ENCODE results near the gene ME3.
A peak's percentile ranks its signal among the peaks of the same experiment; 100 is the strongest.
"Not testable (repeated sequence)": the region's sequence is repeated elsewhere in the genome, so short reads cannot be mapped to it uniquely, and the experiment has no call there.

Gene ME3

DNA sequence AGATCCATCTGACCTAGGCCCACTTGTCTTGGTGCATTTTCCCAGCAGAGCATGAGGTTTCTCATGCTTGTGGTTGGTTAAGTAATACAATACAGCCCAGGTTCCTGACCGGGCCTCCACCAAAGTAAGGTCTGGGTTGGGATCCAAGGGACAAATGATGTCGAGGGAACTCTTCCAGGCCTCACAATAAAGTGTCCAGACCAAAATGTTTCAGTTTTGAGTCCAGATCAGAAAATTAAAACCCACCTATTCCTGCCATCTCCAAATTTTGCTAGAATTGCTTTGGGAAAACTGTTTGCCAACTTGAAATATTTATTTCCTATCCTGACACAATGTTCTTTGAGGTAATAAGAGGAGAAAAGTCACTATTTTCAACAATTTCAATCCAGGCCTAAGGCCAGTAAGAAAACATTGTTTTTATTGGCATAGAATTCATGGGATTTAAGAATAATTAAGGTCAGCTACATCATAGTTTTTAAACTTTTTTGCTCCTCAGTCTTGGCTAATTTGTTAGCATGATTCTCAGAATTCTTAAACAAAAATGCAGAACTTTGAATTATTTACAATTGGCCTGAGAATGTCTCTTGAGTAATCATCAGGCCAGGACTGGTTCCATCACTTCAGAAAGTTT is 51.4 kb downstream of the ME3 start:
- DNase-seq (ENCODE audit: low read depth) = no peak

DNA sequence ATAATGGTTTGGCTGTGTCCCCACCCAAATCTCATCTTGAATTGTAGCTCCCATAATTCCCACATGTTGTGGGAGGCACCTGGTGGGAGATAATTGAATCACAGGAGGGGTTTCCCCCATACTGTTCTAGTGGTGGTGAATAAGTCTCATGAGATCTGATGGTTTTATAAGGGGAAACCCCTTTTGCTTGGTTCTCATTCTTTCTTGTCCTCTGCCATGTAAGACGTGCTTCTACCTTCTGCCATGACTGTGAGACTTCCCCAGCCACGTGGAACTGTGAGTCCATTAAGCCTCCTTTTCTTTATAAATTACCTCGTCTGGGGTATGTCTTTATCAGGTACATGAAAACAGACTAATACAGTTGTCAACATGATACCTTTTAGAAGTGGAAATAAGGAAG is 53.0 kb downstream of the ME3 start:
- not testable (repeated sequence) for DNase-seq (ENCODE audit: low read depth)

DNA sequence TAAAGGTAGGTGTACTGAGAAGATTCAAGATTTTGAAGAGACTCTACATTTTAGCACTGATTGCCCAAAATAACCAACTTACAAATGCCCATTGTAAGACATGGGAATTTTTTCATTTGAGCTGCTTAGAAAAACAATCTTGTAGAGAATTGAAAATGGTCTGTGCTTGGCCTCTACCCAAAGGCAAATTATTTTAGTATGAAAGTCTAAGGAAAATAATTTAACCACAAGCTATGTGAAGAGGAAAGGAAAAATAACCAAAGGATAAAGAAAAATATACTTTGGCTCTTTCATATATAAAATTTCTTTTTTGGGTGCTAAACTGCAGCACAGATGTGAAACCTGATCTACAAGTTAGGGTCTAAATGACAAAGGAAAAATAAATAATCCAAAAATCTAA is 54.9 kb downstream of the ME3 start:
- DNase-seq (ENCODE audit: low read depth) = no peak

DNA sequence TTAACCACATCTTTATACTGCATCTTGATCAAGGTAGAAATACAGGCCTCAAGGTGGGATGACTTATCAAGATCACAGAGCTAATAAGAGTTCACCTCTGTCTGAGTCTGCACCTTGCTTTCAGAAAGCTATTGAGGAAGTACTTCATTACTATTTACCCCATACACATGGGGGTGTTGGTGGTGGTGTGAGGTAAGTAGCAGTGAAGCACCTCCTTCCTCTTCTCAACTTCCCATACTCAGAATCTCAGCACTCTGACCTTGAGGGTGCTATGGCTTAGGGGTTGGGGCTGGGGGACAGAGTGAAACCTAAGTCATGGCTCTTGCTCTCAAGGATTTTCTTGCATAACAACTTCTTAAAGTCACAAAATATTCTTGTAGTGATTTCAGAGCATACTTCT is 56.9 kb downstream of the ME3 start:
- DNase-seq (ENCODE audit: low read depth) = no peak

- DNase-seq (ENCODE audit: low read depth) = no peak
Measured at GRCh38 chr11:86610559-86611341, 61.7 kb downstream of the ME3 start.

DNA sequence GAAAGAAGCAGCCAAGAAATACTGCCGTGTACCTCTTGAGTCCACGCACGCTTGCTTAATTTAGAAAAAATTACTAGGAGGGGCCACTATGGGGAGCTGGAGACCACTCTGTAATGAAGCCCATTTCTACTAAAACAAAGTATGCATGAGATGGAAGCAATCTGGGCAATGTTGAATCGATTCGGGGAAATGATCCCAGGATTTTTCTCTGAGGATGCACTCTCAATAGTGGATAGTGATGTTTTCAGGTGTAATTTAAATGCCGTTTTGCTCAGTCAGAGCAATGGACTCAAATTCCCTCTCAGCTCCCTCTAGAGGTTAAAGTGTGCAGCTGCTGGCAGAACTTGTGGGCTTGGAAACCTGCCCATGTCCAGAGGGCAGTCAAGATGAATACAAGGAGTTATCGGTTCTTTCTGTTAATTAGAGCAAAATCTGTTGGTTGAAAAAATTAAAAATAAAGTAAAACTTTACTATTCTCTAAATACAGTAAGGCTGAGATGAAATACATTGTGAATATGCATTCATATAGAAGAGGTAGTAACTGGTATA is 64.1 kb downstream of the ME3 start:
- DNase-seq (ENCODE audit: low read depth) = no peak

- no peak for DNase-seq (ENCODE audit: low read depth)
Measured at GRCh38 chr11:86606836-86607481, 65.5 kb downstream of the ME3 start.

GRCh38 chr11:86606270-86606835 is 66.1 kb downstream of the ME3 start:
- no peak for DNase-seq (ENCODE audit: low read depth)

DNA sequence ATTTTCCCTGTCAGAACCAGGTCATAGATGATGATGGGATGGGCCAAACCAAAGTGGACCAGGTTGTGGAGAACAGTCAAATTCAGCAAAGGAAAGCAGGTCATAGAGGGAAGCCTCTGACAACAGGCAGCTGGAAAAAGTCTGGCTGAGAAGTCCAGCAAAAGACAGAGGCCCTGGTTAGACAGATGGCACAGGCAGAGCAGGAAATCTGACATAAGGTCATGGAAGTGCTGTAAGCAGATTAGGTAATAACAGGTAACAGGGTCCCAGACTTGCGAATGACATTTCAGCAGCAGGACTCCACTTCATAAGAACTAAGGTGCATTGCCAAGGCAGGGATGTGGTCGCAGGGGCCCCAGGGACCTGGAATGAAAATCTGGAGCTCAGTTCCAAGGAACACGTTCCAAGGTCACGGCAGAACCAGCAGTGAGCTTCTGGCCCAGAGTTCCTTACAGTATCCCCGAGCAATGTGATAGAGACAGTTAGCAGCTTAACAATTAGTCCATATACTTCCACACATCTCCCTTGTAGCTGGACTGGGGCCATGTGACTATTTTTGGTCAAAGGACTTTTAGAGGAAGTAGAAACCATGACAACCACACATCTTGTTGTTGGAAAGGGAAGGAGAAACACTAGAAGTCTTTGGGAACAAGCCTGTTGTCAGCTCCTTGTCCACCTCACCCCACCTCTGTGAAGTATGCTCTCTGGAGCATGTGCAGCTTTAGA is 75.4 kb downstream of the ME3 start:
- DNase-seq (ENCODE audit: low read depth) = no peak

GRCh38 chr11:86595955-86596354 is 76.5 kb downstream of the ME3 start:
- no peak for DNase-seq (ENCODE audit: low read depth)

GRCh38 chr11:86595451-86595850 is 77.0 kb downstream of the ME3 start:
- DNase-seq (ENCODE audit: low read depth) = no peak

GRCh38 chr11:86594746-86595145 is 77.7 kb downstream of the ME3 start:
- no peak for DNase-seq (ENCODE audit: low read depth)

- no peak for DNase-seq (ENCODE audit: low read depth)
Measured at GRCh38 chr11:86593833-86594232, 78.6 kb downstream of the ME3 start.

- peak; percentile 64 for DNase-seq (ENCODE audit: low read depth)
Measured at GRCh38 chr11:86592659-86593451, 79.6 kb downstream of the ME3 start.

DNA sequence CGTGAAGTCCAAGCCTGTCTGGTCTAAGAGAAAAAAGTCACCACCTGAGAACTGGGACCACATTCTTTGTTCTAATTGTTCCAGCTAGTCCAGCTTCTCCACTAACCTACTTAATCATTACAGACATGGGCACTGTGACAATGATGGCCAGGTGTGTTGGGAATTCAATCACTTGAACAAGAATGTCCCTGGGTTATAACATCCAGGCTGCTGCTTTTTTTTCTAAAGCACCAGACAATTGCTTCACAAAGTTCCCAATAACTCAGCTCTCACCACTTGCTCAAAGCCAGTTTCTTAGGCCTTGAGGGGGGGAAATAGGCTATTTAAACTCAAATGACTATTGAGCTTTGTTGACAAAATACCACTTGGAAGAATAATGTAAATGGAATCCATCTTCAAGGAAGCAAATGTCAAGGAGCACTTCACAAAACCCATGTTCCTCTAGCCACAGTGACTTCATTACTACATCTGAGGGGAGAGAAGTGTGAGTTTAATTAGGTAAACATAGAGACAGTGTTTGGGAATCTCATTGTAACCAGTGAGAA is 80.3 kb downstream of the ME3 start:
- DNase-seq (ENCODE audit: low read depth) = no peak

GRCh38 chr11:86591631-86592030 is 80.8 kb downstream of the ME3 start:
- no peak for DNase-seq (ENCODE audit: low read depth)

DNA sequence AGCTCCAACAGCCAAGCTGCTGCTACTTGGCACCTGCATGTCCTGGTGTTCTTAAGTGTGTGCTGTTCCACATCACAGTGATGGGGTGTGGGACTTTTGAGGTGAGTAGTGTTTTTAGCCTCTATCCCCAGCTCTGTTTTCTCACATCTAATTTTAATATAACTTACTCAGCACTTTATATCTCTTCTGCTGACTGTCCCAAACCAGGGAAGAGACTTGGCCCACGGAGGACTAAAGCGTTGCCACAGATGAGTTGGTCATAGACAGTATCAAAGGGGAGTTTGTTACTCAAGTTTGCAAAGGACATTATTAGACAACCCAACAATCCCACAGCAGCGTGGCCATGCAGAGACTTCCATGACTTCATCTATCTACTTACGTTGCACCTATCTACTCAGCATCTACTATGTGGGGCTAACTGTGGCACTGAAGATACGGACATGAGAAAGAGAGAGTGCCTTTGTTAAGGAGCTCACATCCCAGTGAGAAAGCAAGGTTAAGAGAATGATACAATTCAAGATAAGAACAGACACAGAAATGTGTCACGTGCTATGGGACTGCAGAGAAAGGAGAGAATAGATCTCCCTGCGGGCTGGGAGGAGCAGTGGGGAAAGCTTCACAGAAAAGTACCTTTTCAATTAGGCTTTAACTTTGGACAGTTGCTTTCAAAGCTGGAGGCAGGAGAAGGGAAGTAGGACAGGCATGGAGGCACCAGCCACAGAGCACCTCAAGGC is 82.4 kb downstream of the ME3 start:
- DNase-seq (ENCODE audit: low read depth) = no peak

GRCh38 chr11:86589204-86589603 is 83.2 kb downstream of the ME3 start:
- DNase-seq (ENCODE audit: low read depth) = no peak

GRCh38 chr11:86588566-86589090 is 83.8 kb downstream of the ME3 start:
- no peak for DNase-seq (ENCODE audit: low read depth)

Measured in activated T-helper 9 cell treated with anti-CD3 and anti-CD28 coated beads, Interleukin-2, amount 50 U/mL, for 16 hours (primary cell).